T-helper 1 cell treated with Interleukin-12 subunit alpha and Interleukin-12 subunit beta and Interleukin-4 antibody, amounts not matched to agents 30 μg/mL and 1 μg/mL, for 36 hours (primary cell): Measurements from ENCODE around the gene PLPP4.

Experiments
- H3K27ac Mint-ChIP-seq: one replicate; pipeline ENCODE4 v1.8.0; 2021; ENCODE audit warnings: mild to moderate bottlenecking, mixed read lengths
- H3K27me3 Mint-ChIP-seq: one replicate; pipeline ENCODE4 v1.8.0; 2021; ENCODE audit warnings: low read depth, mixed read lengths
- H3K36me3 Mint-ChIP-seq: one replicate; pipeline ENCODE4 v1.8.0; 2021; ENCODE audit warnings: low read depth, mixed read lengths
- H3K4me1 Mint-ChIP-seq: one replicate; pipeline ENCODE4 v1.8.0; 2021; ENCODE audit warnings: low read depth, mixed read lengths
- H3K4me3 Mint-ChIP-seq: one replicate; pipeline ENCODE4 v1.8.0; 2021; ENCODE audit warnings: mild to moderate bottlenecking, moderate library complexity, mixed read lengths
- H3K9me3 Mint-ChIP-seq: one replicate; pipeline ENCODE4 v1.8.0; 2021; ENCODE audit warnings: mixed read lengths

PLPP4 gene

DNA sequence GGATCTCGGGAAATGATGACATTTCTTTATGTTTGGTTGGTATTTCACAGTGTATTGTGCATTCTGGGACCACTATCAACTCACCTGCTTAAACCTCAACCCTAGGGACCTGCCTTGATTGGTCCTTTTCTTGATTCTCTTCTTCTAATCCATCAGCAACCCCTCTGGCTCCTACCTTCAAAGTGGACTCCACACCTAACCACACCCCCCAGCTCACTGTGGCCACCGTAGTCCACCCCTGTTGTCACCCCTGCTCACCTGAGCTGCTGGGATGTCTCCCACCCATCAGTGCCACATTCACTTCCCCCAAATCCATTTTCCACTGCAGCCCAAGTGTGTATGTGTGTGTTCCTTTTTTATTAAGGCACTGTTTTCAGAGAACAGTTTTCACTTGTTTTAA lies 145.0 kb downstream of the PLPP4 start:
- Mint-ChIP-seq H3K27ac (no peak overlapping the region), H3K9me3 (no peaks in the 10 kb centered on the region), H3K4me1 (no peaks in the 10 kb centered on the region), H3K4me3 (no peak overlapping the region), H3K27me3 (no peaks in the 10 kb centered on the region), H3K36me3 (no peaks in the 10 kb centered on the region)

DNA sequence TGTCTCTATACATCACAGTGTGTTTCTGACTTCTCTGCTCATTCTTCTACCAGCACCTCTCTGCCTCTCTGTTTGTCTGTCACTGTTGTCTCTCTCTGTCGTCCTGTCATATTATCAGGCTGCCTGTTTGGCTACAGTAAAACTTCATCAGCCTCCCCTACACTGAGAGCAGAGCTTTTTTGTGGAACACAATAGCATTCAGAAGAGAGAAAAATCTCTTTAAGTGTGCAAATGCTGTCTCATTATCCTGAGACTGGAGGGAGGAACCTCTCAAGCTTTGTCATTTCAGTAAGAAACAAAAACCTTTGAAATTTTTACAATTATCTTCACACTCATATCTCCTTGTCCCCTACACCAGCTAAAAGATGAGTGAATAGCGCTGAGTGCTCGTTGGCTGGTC lies 148.4 kb downstream of the PLPP4 start:
- Mint-ChIP-seq H3K4me3 (no peak overlapping the region), H3K4me1 (no peaks in the 10 kb centered on the region), H3K9me3 (peaks cover 3% of the 10 kb centered on the region), H3K27ac (no peak overlapping the region), H3K36me3 (no peaks in the 10 kb centered on the region), H3K27me3 (no peaks in the 10 kb centered on the region)

DNA sequence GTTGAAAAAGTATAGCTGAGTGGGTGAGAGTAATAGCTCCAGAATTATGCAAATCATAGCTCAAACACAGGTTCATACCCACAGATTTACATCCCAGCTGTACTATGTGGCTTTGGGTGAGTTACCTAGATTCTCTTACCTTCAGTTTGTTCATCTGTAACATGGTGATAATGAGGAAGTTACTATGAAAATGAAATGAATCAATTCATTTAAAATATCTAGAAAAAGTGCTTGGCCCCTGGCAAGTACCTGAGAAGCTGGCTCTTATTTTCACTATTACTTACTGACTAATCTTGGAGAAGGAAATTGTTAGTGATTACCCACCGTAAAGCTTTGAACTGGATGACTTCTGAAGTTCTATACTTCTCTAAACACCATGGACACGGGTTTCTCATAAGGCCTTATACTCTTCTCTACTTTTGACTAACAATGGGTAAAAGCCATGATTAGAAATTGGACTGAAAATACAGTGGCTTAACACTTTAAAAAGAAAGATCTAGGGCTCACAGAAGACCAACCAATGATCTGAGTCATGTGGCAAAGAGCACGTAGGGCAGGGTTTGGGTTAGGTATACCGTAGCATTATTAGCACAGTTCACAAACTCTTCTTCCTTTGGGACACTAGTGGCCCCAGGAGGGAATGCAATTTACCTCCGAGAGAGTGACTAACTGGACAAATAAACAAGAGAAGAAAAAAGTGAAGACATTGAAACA lies 149.2 kb downstream of the PLPP4 start:
- peaks cover 3% of the 10 kb centered on the region for H3K9me3 Mint-ChIP-seq
- no peaks in the 10 kb centered on the region for H3K36me3 Mint-ChIP-seq
- H3K4me1 Mint-ChIP-seq, result no peaks in the 10 kb centered on the region
- no peak overlapping the region for H3K27ac Mint-ChIP-seq
- no peaks in the 10 kb centered on the region for H3K27me3 Mint-ChIP-seq
- no peak overlapping the region for H3K4me3 Mint-ChIP-seq

DNA sequence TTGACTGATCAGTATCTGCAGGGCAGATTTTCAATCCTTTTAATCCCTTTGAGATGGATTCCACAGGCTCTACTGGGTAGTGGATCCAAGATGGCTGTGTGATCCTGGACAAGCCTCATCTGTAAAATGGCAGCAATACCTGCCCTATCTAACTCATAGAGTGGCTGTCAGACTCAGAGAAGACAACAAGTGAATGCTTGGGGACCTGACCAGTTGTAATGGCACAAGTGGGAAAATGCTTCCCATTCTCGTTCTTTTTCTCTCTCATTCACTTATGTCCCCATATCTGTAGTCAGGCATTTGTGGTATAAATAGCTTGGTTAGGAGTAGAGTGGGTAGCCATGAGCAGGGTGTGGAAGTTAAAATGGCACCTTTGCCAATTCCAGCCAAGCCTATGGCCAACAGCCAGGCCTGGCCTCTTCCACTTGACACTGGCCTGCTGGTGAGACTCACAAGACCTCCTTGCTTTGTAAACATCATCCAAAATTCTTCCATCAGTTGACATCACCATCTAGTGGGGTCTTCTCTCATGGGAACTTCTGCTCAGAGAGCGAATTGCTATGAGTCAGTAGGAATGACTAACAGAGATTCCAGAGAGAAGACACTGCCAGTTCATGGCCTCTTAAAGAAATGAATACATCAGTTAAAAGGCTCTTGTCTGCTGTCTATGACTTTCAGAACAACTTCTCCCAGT lies 150.1 kb downstream of the PLPP4 start:
- Mint-ChIP-seq H3K36me3 (no peaks in the 10 kb centered on the region), H3K4me1 (no peaks in the 10 kb centered on the region), H3K27me3 (no peaks in the 10 kb centered on the region), H3K4me3 (no peak overlapping the region), H3K27ac (no peak overlapping the region), H3K9me3 (peaks cover 3% of the 10 kb centered on the region)

DNA sequence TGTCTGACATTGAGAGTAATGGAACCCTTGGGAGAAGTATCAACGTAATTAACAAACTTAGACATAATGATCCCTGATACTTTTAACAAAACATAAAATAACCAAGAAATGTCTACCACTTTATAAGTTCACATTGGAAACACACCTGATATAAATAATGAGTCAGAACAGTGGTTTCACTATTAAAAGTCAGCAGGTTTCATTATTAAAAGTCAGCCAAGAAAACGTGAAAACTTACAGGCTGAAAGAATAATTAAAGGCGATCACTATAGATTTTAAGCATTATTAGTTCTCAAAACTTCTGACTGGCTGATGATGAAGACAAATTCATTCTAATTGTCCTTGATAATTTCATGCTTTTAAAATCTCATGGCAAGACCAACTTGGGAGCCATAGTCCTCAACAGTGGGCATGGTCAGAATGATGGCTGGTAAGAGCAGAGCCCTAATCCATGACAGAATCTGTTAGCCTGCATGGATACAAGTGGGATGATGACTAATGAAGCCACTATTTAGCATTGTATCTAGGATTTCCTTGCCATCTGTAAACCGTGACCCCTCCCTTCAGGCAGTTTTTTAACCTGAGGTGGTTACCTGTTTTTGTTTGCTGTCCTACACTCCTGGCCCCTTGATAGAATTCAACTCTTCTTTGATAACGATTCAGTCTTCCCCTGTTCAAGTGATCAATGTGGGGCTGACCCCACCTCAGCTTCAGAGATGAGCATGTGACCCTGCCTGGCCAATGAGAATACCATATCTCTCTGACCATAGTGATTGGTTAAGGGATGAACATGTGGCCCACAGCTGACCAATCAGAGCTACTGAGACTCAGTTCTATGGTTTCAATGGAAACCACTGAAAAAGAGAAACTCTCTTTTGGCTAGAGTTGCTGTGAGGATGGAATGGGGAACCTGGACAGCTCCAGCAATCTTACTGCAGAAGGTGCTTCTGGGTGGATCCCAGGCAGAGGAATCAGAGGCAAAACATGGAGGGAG lies 151.0 kb downstream of the PLPP4 start:
- no peak overlapping the region for H3K4me3 Mint-ChIP-seq
- H3K9me3 Mint-ChIP-seq, result peaks cover 3% of the 10 kb centered on the region
- no peaks in the 10 kb centered on the region for H3K4me1 Mint-ChIP-seq
- H3K27me3 Mint-ChIP-seq, result no peaks in the 10 kb centered on the region
- H3K36me3 Mint-ChIP-seq, result no peaks in the 10 kb centered on the region
- no peak overlapping the region for H3K27ac Mint-ChIP-seq

DNA sequence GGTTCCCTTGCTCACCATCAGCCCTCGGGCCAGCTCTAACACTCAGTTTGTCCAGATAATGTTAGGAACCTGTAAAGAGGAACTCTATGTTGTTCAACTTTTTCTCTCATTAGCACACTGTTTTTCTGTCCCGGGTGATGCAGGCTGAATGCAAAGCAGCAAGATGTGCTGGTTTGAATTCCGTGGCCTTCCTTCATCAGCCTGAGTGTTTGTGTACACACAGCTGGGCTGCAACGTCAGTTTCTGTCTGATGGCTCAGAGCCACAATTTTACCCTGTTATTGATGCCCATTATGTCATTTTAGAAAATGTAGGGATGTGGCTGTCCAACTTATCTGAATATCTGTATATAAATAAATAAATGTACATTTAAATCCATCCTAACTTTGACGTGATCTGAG lies 152.0 kb downstream of the PLPP4 start:
- no peak overlapping the region for H3K27ac Mint-ChIP-seq
- no peaks in the 10 kb centered on the region for H3K27me3 Mint-ChIP-seq
- peaks cover 3% of the 10 kb centered on the region for H3K9me3 Mint-ChIP-seq
- H3K4me3 Mint-ChIP-seq, result no peak overlapping the region
- H3K4me1 Mint-ChIP-seq, result no peaks in the 10 kb centered on the region
- H3K36me3 Mint-ChIP-seq, result no peaks in the 10 kb centered on the region

DNA sequence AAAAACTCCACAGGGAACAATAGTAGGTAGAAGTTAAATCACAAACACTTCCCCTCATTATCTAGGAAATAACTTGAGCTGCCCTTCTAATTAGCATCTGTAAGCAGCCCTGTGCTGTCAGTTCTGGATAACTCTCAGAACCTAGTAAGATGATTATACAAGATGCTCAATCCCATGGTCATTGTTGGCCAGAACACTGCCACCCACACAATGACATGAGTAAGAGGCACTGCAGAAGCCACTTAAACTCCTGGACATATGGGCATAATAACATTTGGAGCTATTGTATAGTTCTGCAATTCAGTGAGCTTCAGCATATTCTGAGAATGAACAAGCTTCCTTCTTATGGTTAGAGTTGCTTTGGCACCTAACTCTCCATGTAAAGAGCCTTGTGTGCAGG lies 153.8 kb downstream of the PLPP4 start:
- no peaks in the 10 kb centered on the region for H3K36me3 Mint-ChIP-seq

DNA sequence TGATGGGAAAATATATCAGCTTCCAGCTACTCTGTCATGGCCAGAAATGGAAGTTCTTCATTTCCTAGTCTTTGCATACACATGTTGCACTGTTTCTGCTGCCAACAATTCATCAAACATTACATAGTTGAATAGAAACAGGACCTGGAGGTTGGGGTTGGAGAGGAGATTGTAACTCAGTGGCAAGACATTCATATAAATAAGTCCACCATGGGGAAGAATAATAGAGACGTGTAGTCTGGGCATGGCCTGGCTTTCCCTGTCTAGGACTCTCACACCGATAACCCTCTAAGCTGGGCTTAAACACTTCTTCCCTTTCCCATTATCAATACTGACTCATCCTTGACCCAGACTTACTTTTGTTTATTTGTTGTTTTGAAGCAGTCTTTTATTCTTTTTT lies 155.7 kb downstream of the PLPP4 start:
- Mint-ChIP-seq H3K4me1 (no peaks in the 10 kb centered on the region), H3K27ac (no peak overlapping the region), H3K9me3 (peaks cover 14% of the 10 kb centered on the region), H3K27me3 (no peaks in the 10 kb centered on the region), H3K4me3 (no peak overlapping the region), H3K36me3 (no peaks in the 10 kb centered on the region)

More for the DNA sequence above, 153.8 kb downstream of the PLPP4 start:
- Mint-ChIP-seq H3K9me3 (peaks cover 9% of the 10 kb centered on the region), H3K4me1 (no peaks in the 10 kb centered on the region), H3K4me3 (no peak overlapping the region), H3K27ac (no peak overlapping the region), H3K27me3 (no peaks in the 10 kb centered on the region)

DNA sequence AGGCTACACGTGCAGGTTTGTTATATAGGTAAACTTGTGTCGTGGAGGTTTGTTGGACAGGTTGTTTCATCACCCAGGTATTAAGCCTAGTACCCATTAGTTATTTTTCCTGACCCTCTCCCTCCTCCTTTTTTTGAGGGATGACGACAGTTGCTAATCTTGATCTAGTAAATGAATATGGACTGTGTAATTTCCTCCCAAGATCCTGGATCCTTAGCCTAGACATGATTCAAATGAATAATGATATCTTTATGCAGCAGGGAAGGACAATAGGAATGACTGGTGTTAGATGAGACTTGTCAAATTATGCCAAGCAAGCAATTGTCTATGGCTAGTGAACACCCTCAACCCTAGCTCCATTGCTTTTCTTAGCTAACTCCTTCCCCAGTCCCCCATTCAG lies 156.2 kb downstream of the PLPP4 start:
- Mint-ChIP-seq H3K36me3 (no peaks in the 10 kb centered on the region), H3K27ac (no peak overlapping the region), H3K4me1 (no peaks in the 10 kb centered on the region), H3K9me3 (peaks cover 13% of the 10 kb centered on the region), H3K4me3 (no peak overlapping the region), H3K27me3 (no peaks in the 10 kb centered on the region)

DNA sequence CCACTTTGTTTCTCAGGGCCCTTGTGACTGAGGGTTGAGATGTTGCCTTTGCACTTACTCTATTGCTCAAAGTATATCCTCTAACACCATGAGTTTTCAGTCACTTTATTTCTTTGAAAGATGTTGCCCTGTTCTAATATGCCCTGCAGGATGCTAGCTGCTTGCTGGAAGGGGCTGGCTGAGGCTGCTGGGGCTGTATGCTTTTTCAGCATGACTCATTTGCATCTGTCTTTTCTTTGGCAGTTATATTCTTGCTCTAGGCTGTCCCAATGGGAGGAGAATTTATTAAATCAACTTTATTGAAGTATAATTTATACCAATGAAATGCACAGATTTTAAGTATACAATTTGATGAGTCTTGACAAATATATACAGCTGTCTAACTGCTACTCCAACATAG lies 157.7 kb downstream of the PLPP4 start:
- Mint-ChIP-seq H3K36me3 (no peaks in the 10 kb centered on the region), H3K4me3 (no peak overlapping the region), H3K9me3 (peaks cover 11% of the 10 kb centered on the region), H3K27me3 (no peaks in the 10 kb centered on the region), H3K4me1 (no peaks in the 10 kb centered on the region), H3K27ac (no peak overlapping the region)

DNA sequence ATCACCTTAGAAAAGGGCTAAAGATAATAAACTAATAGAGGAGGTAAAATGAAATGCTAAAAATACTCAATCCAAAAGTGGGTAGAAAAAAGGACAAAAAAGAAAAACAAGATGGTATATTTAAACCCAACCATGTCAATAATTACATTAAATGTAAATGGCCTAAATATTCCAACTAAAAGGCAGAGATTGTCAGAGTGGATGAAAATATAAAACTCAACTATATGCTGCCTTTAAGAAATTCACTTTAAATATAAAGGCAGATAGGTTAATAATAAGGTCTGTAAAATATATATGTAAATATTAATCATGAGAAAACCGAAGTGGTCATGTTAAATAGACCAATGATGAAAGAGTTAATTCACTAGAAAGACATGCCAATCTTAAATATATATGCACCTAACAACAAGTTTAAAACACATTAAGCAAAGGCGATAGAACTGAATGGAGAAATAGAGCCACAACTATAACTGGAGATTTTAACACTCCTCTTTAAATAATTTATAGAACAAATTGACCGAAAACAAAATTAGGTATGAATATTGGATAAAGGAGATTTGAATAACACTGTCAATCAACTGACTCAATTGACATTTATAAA lies 159.4 kb downstream of the PLPP4 start:
- Mint-ChIP-seq H3K4me3 (no peak overlapping the region), H3K9me3 (peaks cover 11% of the 10 kb centered on the region), H3K36me3 (no peaks in the 10 kb centered on the region), H3K4me1 (no peaks in the 10 kb centered on the region), H3K27ac (no peak overlapping the region), H3K27me3 (no peaks in the 10 kb centered on the region)

DNA sequence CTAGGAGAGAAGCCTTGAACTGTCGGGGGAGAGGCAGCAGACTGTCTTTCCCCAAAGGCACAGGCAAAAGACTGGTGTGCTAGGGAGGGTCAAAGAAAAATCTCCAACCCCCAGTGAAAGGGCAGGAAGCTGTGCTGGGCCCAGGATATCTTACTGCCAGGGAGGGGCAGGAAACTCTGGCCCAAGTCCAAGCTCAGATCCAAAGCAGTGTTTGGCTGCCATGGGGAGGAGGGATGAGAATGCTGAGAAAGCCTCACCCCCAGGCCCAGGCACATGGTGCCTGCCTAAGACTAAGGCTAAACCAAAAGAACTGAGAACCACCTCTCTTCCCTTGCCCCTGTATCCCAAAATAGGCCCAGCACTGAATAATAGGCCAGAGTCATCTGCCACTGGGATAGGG lies 171.2 kb downstream of the PLPP4 start:
- H3K27ac Mint-ChIP-seq, result no peak overlapping the region
- H3K9me3 Mint-ChIP-seq, result no peaks in the 10 kb centered on the region
- no peaks in the 10 kb centered on the region for H3K4me1 Mint-ChIP-seq
- no peak overlapping the region for H3K4me3 Mint-ChIP-seq
- no peaks in the 10 kb centered on the region for H3K36me3 Mint-ChIP-seq
- no peaks in the 10 kb centered on the region for H3K27me3 Mint-ChIP-seq

DNA sequence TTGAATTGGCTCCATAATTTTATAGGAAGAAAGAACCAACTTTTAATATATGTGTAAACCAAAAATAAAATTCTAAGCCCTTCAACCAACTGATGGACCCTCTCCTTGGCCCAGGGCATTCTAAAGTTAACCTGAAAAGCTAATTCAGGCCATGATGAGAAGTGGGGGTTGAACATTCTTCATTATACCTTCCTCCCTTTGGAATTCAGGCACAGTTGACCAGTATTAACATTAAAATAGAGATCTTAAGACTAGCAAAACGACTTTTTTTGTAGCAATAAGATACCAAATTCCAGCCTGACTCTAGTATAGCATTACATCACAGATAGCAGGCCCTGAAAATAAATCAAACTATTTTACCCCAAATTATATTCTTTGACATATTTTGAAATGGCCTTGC lies 173.2 kb downstream of the PLPP4 start:
- Mint-ChIP-seq H3K36me3 (no peaks in the 10 kb centered on the region), H3K4me3 (no peak overlapping the region), H3K27ac (no peak overlapping the region), H3K27me3 (no peaks in the 10 kb centered on the region), H3K9me3 (no peaks in the 10 kb centered on the region), H3K4me1 (no peaks in the 10 kb centered on the region)

DNA sequence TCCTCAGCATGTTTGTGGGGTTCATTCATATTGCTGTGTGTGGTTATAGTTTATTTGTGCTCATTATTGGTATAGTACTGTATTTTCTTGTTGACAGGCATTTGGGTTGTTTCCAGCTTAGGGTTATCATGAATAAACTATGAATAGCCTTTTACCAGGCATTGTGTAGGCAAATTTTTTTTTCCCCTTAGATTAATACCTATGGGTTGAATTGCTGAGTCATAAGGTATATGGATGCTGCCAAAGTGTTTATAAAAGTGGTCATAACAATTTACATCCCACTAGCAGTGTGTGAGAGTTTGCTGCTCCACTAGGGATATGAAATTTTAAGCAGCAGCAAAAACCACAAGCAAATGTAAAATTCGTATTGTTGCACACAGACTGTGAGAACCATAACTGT lies 175.0 kb downstream of the PLPP4 start:
- H3K9me3 Mint-ChIP-seq, result no peaks in the 10 kb centered on the region
- no peak overlapping the region for H3K27ac Mint-ChIP-seq
- H3K27me3 Mint-ChIP-seq, result no peaks in the 10 kb centered on the region
- H3K4me3 Mint-ChIP-seq, result no peak overlapping the region
- no peaks in the 10 kb centered on the region for H3K36me3 Mint-ChIP-seq
- no peaks in the 10 kb centered on the region for H3K4me1 Mint-ChIP-seq
